PFSK-1 (cell line): ENCODE measurements around the gene VPS37D.

Experiments
- FOXP2 ChIP-seq: optimal IDR thresholded peaks from 2 replicates; pipeline ENCODE3; 2011; ENCODE audit warnings: borderline replicate concordance, control low read depth, inconsistent platforms; ENCODE audit not compliant: insufficient read depth; ENCODE audit errors: extremely low read length, extremely low read depth
- POLR2AphosphoS5 ChIP-seq: IDR thresholded peaks from 2 replicates; pipeline ENCODE4 v1.6.1; 2012; ENCODE audit warnings: low read depth, mild to moderate bottlenecking, control low read depth, low read length, moderate library complexity
- SIN3A ChIP-seq: IDR thresholded peaks from 2 replicates; pipeline ENCODE4 v1.6.1; 2012; ENCODE audit warnings: mild to moderate bottlenecking, low read length, moderate library complexity, borderline replicate concordance; ENCODE audit not compliant: insufficient read depth
- TAF1 ChIP-seq: IDR thresholded peaks from 2 replicates; pipeline ENCODE4 v1.6.1; 2012; ENCODE audit warnings: low read length, control low read depth, borderline replicate concordance; ENCODE audit not compliant: insufficient read depth
- TF ChIP-seq, protein P1 (sequence below), 2 experiments: IDR thresholded peaks; 2 replicates each; pipeline versions ENCODE4 v1.6.1 to v1.8.0; 2011 to 2012; ENCODE audit warnings: low read depth in 2 of 2, low read length in 2 of 2, control low read depth in 1 of 2, inconsistent platforms in 1 of 2, mild to moderate bottlenecking in 1 of 2, moderate library complexity in 1 of 2; ENCODE audit not compliant: insufficient read depth in 1 of 2

Gene VPS37D

DNA sequence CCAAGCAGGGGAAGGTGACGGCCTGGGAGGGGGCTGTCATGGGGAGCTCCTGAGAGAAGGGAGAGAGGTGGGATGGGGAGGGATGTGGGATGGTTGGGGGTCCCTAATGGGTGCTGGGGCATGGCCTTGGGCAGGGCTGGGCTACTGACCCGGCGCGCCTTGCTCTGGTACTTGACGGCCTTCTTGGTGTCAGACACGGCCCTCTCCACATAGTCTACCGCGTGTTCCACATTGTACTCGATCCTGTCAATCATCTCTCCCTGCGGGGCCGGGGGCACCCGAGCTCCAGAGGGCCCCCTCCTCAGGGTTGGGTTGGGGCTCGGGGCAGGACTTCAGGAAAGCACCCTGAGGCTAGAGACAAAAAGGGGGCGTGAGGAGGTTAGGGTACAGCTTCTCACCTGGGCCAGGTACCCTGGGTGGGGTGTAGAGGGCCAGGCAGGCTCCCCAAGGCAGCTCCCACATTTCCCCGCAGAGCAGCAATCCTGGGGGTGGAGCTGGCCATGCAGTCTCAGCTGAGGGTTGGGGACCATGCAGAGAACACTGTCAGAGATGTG is 33.0 kb downstream of the VPS37D start:
- TF ChIP-seq POLR2AphosphoS5 (no peak), TAF1 (no peak), SIN3A (no peak), FOXP2 (no peak)
- TF ChIP-seq, protein P1, sequence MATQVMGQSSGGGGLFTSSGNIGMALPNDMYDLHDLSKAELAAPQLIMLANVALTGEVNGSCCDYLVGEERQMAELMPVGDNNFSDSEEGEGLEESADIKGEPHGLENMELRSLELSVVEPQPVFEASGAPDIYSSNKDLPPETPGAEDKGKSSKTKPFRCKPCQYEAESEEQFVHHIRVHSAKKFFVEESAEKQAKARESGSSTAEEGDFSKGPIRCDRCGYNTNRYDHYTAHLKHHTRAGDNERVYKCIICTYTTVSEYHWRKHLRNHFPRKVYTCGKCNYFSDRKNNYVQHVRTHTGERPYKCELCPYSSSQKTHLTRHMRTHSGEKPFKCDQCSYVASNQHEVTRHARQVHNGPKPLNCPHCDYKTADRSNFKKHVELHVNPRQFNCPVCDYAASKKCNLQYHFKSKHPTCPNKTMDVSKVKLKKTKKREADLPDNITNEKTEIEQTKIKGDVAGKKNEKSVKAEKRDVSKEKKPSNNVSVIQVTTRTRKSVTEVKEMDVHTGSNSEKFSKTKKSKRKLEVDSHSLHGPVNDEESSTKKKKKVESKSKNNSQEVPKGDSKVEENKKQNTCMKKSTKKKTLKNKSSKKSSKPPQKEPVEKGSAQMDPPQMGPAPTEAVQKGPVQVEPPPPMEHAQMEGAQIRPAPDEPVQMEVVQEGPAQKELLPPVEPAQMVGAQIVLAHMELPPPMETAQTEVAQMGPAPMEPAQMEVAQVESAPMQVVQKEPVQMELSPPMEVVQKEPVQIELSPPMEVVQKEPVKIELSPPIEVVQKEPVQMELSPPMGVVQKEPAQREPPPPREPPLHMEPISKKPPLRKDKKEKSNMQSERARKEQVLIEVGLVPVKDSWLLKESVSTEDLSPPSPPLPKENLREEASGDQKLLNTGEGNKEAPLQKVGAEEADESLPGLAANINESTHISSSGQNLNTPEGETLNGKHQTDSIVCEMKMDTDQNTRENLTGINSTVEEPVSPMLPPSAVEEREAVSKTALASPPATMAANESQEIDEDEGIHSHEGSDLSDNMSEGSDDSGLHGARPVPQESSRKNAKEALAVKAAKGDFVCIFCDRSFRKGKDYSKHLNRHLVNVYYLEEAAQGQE (IDR thresholded peaks at IDR 0.05; ENCODE audit: insufficient read depth in 1 of 2, low read depth in 2 of 2, low read length in 2 of 2), result no peak

DNA sequence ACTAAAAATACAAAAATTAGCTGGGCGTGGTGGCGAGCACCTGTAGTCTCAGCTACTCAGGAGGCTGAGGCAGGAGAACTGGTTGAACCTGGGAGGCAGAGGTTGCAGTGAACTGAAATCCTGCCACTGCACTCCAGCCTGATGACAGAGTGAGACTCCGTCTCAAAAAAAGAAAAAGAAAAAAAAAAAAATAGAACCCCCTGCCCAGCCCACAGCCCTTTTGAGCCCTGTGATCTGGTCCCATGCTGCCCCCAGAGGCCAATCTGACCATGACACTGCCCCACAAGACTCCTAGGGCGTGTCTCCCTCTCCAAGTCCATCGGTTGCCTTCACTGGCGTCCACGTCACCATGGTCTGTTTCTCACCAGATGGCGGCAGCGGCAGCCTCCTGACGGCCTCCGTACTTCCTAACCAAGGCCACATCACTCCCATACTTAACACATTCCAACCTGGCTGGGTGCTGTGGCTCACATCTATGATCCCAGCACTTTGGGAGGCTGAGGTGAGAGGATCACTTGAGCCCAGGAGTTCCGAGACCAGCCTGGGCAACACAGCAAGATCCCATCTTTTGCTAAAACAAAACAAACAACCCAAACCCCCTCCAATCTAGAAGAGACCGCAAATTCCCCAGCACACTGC is 33.8 kb downstream of the VPS37D start:
- TF ChIP-seq FOXP2 (peak; percentile 21), POLR2AphosphoS5 (no peak)

DNA sequence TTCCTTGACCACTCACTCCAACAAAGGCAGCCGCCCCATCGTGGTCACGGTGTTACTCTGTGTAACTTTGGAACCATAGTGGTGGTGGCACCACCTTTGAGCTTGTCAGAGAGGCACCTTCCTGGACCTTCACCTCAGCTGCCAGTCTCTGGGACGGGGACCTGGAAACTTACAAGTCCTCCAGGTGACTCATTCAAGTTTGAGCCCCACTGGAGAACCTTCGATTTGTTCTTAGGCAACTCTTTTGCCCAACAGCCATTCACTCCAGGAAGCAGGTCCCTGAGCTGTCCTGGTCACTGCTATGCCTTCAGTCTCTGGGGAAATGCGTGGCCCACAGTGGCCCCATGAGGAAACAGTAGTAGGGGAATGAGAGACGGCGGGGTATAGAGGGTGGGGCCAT is 34.6 kb downstream of the VPS37D start:
- TF ChIP-seq SIN3A, result no peak
- TF ChIP-seq FOXP2, result no peak
- TF ChIP-seq, protein P1 (IDR thresholded peaks at IDR 0.05; ENCODE audit: insufficient read depth in 1 of 2, low read depth in 2 of 2, low read length in 2 of 2), result no peak
- TF ChIP-seq TAF1, result no peak
- no peak for TF ChIP-seq POLR2AphosphoS5

DNA sequence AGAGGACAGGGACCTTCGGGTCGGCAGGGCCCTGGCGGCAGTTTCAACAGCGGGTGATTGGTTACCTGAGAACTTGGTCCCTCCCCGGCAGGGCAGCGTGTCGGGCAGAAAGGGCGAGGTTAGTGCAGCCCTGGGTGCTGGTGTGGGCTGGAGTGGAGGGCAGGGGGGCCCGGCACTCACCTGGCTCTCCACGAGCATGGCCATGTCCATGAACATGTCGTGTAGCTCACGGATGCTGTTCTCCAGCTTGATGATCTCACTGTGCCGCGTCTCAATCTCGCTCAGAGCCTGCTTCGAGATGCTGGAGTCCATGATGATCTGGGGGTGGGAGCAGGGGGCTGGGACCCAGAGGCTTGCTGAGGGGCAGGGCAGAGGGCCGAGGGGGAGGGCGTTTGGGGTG is 35.0 kb downstream of the VPS37D start:
- TF ChIP-seq POLR2AphosphoS5, result no peak
- TF ChIP-seq, protein P1 (IDR thresholded peaks at IDR 0.05; ENCODE audit: insufficient read depth in 1 of 2, low read depth in 2 of 2, low read length in 2 of 2), result no peak
- no peak for TF ChIP-seq SIN3A
- TF ChIP-seq TAF1, result no peak
- no peak for TF ChIP-seq FOXP2

DNA sequence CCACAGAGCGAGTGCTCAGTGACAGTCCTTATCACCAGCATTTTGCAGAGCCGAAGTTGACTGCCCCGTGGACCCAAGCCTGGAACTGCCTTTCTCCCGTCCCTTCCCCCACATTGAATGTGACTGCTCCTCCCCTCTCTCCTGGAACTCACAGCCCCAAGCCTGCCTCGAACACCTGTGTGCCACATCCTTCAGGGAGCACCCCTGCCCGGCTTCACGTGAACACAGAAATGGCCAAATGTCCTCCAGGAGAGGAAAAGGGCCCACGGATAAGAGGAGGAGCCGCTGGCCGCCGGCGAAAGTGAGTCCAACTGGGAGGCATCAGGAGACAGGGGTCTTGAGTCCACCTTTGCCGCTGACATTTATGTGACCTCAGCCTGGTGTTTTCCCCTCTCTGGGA is 35.6 kb downstream of the VPS37D start:
- TF ChIP-seq, protein P1 (IDR thresholded peaks at IDR 0.05; ENCODE audit: insufficient read depth in 1 of 2, low read depth in 2 of 2, low read length in 2 of 2), result no peak
- TF ChIP-seq POLR2AphosphoS5 (no peak), TAF1 (no peak), SIN3A (no peak), FOXP2 (no peak)
